Measurements from ENCODE around the gene ZNF488.

DNA sequence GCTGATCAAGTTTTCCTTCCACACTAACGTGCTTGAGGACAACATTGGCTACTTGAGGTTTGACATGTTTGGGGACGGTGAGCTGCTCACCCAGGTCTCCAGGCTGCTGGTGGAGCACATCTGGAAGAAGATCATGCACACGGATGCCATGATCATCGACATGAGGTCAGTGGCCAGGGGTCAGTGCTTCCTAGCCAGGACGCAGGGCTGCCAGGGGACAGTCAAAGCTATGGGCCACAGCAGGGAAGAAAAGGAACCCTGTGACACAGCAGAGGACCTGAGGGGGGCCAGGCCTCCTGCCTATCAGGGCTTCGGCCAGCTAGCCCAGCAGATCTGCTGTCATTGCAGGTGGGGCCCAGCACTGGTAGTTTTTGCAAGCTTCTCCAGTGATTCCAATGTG is 30.7 kb downstream of the ZNF488 start:
- no peak for TF ChIP-seq EZH2phosphoT487 (IDR thresholded peaks at IDR 0.05; ENCODE audit: borderline replicate concordance)
- TF ChIP-seq, protein P1, sequence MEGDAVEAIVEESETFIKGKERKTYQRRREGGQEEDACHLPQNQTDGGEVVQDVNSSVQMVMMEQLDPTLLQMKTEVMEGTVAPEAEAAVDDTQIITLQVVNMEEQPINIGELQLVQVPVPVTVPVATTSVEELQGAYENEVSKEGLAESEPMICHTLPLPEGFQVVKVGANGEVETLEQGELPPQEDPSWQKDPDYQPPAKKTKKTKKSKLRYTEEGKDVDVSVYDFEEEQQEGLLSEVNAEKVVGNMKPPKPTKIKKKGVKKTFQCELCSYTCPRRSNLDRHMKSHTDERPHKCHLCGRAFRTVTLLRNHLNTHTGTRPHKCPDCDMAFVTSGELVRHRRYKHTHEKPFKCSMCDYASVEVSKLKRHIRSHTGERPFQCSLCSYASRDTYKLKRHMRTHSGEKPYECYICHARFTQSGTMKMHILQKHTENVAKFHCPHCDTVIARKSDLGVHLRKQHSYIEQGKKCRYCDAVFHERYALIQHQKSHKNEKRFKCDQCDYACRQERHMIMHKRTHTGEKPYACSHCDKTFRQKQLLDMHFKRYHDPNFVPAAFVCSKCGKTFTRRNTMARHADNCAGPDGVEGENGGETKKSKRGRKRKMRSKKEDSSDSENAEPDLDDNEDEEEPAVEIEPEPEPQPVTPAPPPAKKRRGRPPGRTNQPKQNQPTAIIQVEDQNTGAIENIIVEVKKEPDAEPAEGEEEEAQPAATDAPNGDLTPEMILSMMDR (conservative IDR thresholded peaks at IDR 0.05; ENCODE audit: low read length), result no peak

All from Loucy (cell line).